ENCODE measurements around the gene CLPSL2.

DNA sequence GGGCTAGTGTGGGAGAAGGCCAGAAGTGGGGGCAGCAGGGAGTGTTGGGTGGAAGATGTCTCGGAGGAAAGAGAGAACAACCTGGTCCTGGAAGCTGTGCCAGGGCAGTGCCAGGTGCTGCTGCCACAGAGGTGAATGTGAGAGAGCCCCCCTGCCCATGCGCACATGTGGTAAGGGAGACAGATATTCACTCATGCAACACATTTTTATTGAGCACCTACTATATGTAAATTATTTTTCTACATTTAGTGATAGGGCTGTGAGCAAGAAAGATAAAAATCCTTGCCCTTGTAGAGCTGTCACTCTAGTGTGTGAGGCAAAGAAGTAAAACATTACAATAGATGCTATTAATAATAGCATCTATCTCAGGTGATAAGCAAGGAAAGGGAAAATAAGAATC is 4.9 kb downstream of the CLPSL2 start:
- TF ChIP-seq POLR2A (IDR thresholded peaks at IDR 0.05) = no peak
- TF ChIP-seq, protein P1, sequence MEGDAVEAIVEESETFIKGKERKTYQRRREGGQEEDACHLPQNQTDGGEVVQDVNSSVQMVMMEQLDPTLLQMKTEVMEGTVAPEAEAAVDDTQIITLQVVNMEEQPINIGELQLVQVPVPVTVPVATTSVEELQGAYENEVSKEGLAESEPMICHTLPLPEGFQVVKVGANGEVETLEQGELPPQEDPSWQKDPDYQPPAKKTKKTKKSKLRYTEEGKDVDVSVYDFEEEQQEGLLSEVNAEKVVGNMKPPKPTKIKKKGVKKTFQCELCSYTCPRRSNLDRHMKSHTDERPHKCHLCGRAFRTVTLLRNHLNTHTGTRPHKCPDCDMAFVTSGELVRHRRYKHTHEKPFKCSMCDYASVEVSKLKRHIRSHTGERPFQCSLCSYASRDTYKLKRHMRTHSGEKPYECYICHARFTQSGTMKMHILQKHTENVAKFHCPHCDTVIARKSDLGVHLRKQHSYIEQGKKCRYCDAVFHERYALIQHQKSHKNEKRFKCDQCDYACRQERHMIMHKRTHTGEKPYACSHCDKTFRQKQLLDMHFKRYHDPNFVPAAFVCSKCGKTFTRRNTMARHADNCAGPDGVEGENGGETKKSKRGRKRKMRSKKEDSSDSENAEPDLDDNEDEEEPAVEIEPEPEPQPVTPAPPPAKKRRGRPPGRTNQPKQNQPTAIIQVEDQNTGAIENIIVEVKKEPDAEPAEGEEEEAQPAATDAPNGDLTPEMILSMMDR (IDR thresholded peaks at IDR 0.05) = no peak

Data from lower leg skin (tissue), 3 donors.